Gastrocnemius medialis (tissue), 4 donors: ENCODE results near the gene USHBP1. TPM values are rescaled to one million over a fixed set of nuclear protein-coding genes. Genes with fewer than 3 reads are reported as not detected.

Source experiments
- ATAC-seq, 2 donors: fragments of 150-250 bp; one replicate each; pipeline ENCODE4 v1.9.1; 2016
- DNase-seq, 2 donors: peaks; one replicate each; pipeline ENCODE4 v3.0.0-alpha.2; 2019
- H3K27ac ChIP-seq, 4 donors: fragments of 200-600 bp; sonication (generic); 1 replicate in 1 of 4; 2 replicates in 3 of 4; pipeline ENCODE4 v1.5.1; 2016 to 2018; ENCODE audit warnings: mild to moderate bottlenecking in 2 of 4, moderate library complexity in 1 of 4
- H3K27me3 ChIP-seq, 3 donors: fragments of 200-600 bp; sonication (generic) in 2 of 3; 1 replicate in 1 of 3; 2 replicates in 2 of 3; pipeline versions ENCODE4 v1.5.1 to v1.6.0; 2016 to 2019; ENCODE audit warnings: mild to moderate bottlenecking in 1 of 3, moderate library complexity in 1 of 3
- H3K36me3 ChIP-seq, 2 donors: fragments of 200-600 bp; sonication (generic) in 1 of 2; one replicate each; pipeline ENCODE4 v1.5.1; 2017 to 2018
- H3K4me1 ChIP-seq, 2 donors: fragments of 200-600 bp; sonication (generic) in 1 of 2; one replicate each; pipeline ENCODE4 v1.5.1; 2016 to 2017; ENCODE audit warnings: mild to moderate bottlenecking in 2 of 2
- H3K4me3 ChIP-seq, 4 donors: fragments of 200-600 bp; sonication (generic) in 3 of 4; 1 replicate in 1 of 4; 2 replicates in 3 of 4; pipeline ENCODE4 v1.5.1; 2016 to 2019; ENCODE audit warnings: mild to moderate bottlenecking in 2 of 4
- H3K9me3 ChIP-seq, 3 donors: fragments of 200-600 bp; sonication (generic) in 2 of 3; 1 replicate in 1 of 3; 2 replicates in 2 of 3; pipeline ENCODE4 v1.5.1; 2016 to 2019
- CTCF ChIP-seq, 5 experiments: fragments of 450-650 bp in 3 of 5; fragments of 200-600 bp in 2 of 5; sonication (generic) in 2 of 5; IDR thresholded peaks in 4 of 5; conservative IDR thresholded peaks in 1 of 5; 1 replicate in 4 of 5; 2 replicates in 1 of 5; pipeline ENCODE4 v1.5.1; 2016 to 2019; ENCODE audit warnings: antibody characterized with exemption in 5 of 5, mild to moderate bottlenecking in 3 of 5, moderate library complexity in 3 of 5
- POLR2A ChIP-seq, 2 donors: fragments of 450-650 bp; IDR thresholded peaks; one replicate each; pipeline ENCODE4 v1.6.1; 2017; ENCODE audit warnings: antibody characterized with exemption in 2 of 2, mild to moderate bottlenecking in 2 of 2, moderate library complexity in 2 of 2
- in situ Hi-C, 4 donors: fragments of 200-750 bp; cut with MboI; loops; one replicate each; pipeline versions ENCODE4 v1.15.0 to v1.8.0; 2017; ENCODE audit warnings: low sequenced_read_pairs in 4 of 4
- intact Hi-C: fragments of 100-400 bp; cut with DNase I; formaldehyde crosslinking; loops from one replicate; pipeline ENCODE4 v1.15.1; 2023; ENCODE audit warnings: low total_unique reads
- total RNA-seq, 4 donors: library from RNA; depleted of rRNA; stranded (reverse); fragments of >200 nt; gene quantifications; one replicate each; pipeline versions ENCODE4 v1.1.0 to v1.2.3, GENCODE V29; 2016

The USHBP1 gene
- total RNA-seq, 4 donors from 2014 or later, result 2.6 to 7.1 (median 4.1) TPM

GRCh38 chr19:17202249-17202648 is 62.3 kb downstream of the USHBP1 start:
- in situ Hi-C loops (loop anchor here in 1 of 4 donors (10.0 kb wide), 1 partner anchor 83 kb away; the partner anchor contains the start of gene ANKLE1), intact Hi-C loops (no loop called here)
- ATAC-seq (no peak), DNase-seq (no peak)
- no peaks in the 10 kb centered on the region for H3K27me3 ChIP-seq
- H3K36me3 ChIP-seq, result peaks cover 0 to 39% of the 10 kb centered on the region in 2 donors
- H3K9me3 ChIP-seq, result no peaks in the 10 kb centered on the region
- H3K4me3 ChIP-seq, result no peak overlapping the region
- no peak overlapping the region for H3K27ac ChIP-seq
- H3K4me1 ChIP-seq, result no peaks in the 10 kb centered on the region
- TF ChIP-seq POLR2A (IDR thresholded peaks at IDR 0.05) (no peak), CTCF (IDR thresholded peaks at IDR 0.05 in 4 of 5, conservative IDR thresholded peaks at IDR 0.05 in 1 of 5) (no peak)

- intact Hi-C loops (no loop called here), in situ Hi-C loops (loop anchor here in 1 of 4 donors (10.0 kb wide), 1 partner anchor 84 kb away; the partner anchor contains the start of gene ANKLE1)
- ATAC-seq, result no peak
Observed at GRCh38 chr19:17200408-17201079, 64.0 kb downstream of the USHBP1 start.

More at GRCh38 chr19:17200408-17201079, 64.0 kb downstream of the USHBP1 start:
- TF ChIP-seq POLR2A (IDR thresholded peaks at IDR 0.05), result no peak
- TF ChIP-seq CTCF (IDR thresholded peaks at IDR 0.05 in 4 of 5, conservative IDR thresholded peaks at IDR 0.05 in 1 of 5), result no peak
- H3K27ac ChIP-seq, result no peak overlapping the region
- H3K4me3 ChIP-seq, result no peak overlapping the region
- DNase-seq, result no peak
- H3K9me3 ChIP-seq, result no peaks in the 10 kb centered on the region
- no peaks in the 10 kb centered on the region for H3K4me1 ChIP-seq
- no peaks in the 10 kb centered on the region for H3K27me3 ChIP-seq
- peaks cover 0 to 40% of the 10 kb centered on the region in 2 donors for H3K36me3 ChIP-seq

Other genes starting within 250 kb of the USHBP1 start
- gene CPAMD8, start 237.9 kb downstream of the USHBP1 start, total RNA-seq, result 10 to 100 TPM in 1 of 4 donors, 1 to 10 TPM in 3; 6.0 to 15.6 (median 7.6) TPM
- 1 to 10 TPM in 3 of 4 donors, under 1 TPM in 1; 0.97 to 4.5 (median 3.3) TPM for gene HAUS8, start 189.3 kb downstream of the USHBP1 start, total RNA-seq
- gene MYO9B, start 189.0 kb downstream of the USHBP1 start, total RNA-seq, result 10 to 100 TPM; 20.0 to 22.1 (median 20.7) TPM
- gene USE1, start 49.4 kb downstream of the USHBP1 start, total RNA-seq, result 10 to 100 TPM; 14.1 to 39.9 (median 22.3) TPM
- 1 to 10 TPM; 3.3 to 5.8 (median 4.5) TPM for gene OCEL1, start 38.5 kb downstream of the USHBP1 start, total RNA-seq
- gene NR2F6, start 18.8 kb downstream of the USHBP1 start, total RNA-seq, result 10 to 100 TPM; 64.9 to 95.8 (median 72.0) TPM
- gene BABAM1, start 2.7 kb upstream of the USHBP1 start, total RNA-seq, result 100 to 1,000 TPM in 2 of 4 donors, 10 to 100 TPM in 2; 86.3 to 120 (median 99.4) TPM
- gene ANKLE1, start 17.2 kb upstream of the USHBP1 start, total RNA-seq, result 1 to 10 TPM in 1 of 4 donors, under 1 TPM in 1, not detected in 2; 0.11 to 1.4 TPM
- 10 to 100 TPM; 12.2 to 25.0 (median 19.8) TPM for gene ABHD8, start 38.7 kb upstream of the USHBP1 start, total RNA-seq
- 100 to 1,000 TPM; 145 to 369 (median 249) TPM for gene MRPL34, start 41.1 kb upstream of the USHBP1 start, total RNA-seq
- 10 to 100 TPM; 18.7 to 40.0 (median 27.0) TPM for gene DDA1, start 44.8 kb upstream of the USHBP1 start, total RNA-seq
- gene ANO8, start 70.1 kb upstream of the USHBP1 start, total RNA-seq, result 10 to 100 TPM in 2 of 4 donors, 1 to 10 TPM in 2; 6.2 to 24.5 (median 9.9) TPM
- gene GTPBP3, start 72.8 kb upstream of the USHBP1 start, total RNA-seq, result 10 to 100 TPM in 3 of 4 donors, 1 to 10 TPM in 1; 6.7 to 21.3 (median 11.1) TPM
- 10 to 100 TPM; 11.5 to 45.1 (median 18.8) TPM for gene PLVAP, start 112.6 kb upstream of the USHBP1 start, total RNA-seq
- gene CCDC194, start 129.5 kb upstream of the USHBP1 start, total RNA-seq, result not detected
- gene BST2, start 140.9 kb upstream of the USHBP1 start, total RNA-seq, result 10 to 100 TPM; 19.0 to 28.2 (median 23.1) TPM
- gene MVB12A, start 155.3 kb upstream of the USHBP1 start, total RNA-seq, result 10 to 100 TPM; 35.8 to 62.7 (median 52.3) TPM
- gene TMEM221, start 183.9 kb upstream of the USHBP1 start, total RNA-seq, result not detected
- gene NXNL1, start 196.2 kb upstream of the USHBP1 start, total RNA-seq, result not detected
- 10 to 100 TPM; 20.7 to 53.8 (median 43.7) TPM for gene SLC27A1, start 205.8 kb upstream of the USHBP1 start, total RNA-seq
- gene PGLS, start 246.9 kb upstream of the USHBP1 start, total RNA-seq, result 10 to 100 TPM; 22.1 to 25.1 (median 23.4) TPM